SU-DHL-6 (cell line): ENCODE measurements around the gene ANKH.

Experiments used
- H2AFZ ChIP-seq: fragments of 200-600 bp; sonication (generic); 2 replicates; pipeline ENCODE4 v1.6.1; 2014; ENCODE audit warnings: low read depth, mild to moderate bottlenecking, moderate library complexity, mixed read lengths, antibody characterized with exemption, low read length; ENCODE audit not compliant: severe bottlenecking
- H3F3A ChIP-seq: fragments of 200-600 bp; shearing (Covaris generic); 2 replicates; pipeline ENCODE4 v1.6.0; 2016; ENCODE audit warnings: antibody characterized with exemption, mild to moderate bottlenecking; ENCODE audit not compliant: insufficient read depth
- H3K27ac ChIP-seq: fragments of 200-600 bp; sonication (generic); 2 replicates; pipeline ENCODE4 v1.5.1; 2016; ENCODE audit warnings: low read depth, mild to moderate bottlenecking, low read length, moderate library complexity, mixed read lengths
- H3K27me3 ChIP-seq: fragments of 200-600 bp; sonication (generic), shearing (Covaris generic); 2 replicates; pipeline ENCODE4 v1.6.0; 2014; ENCODE audit warnings: mild to moderate bottlenecking, low read length
- H3K36me3 ChIP-seq: fragments of 200-600 bp; sonication (generic); 2 replicates; pipeline ENCODE4 v1.6.1; 2014; ENCODE audit warnings: mild to moderate bottlenecking, low read length, mixed read lengths
- H3K4me2 ChIP-seq: fragments of 300-600, 200-600 bp; shearing (Covaris generic), sonication (generic); 2 replicates; pipeline ENCODE4 v1.6.0; 2014; ENCODE audit warnings: low read length, low read depth, mild to moderate bottlenecking; ENCODE audit not compliant: poor library complexity, severe bottlenecking
- H3K4me3 ChIP-seq: fragments of 200-600 bp; sonication (generic); 2 replicates; pipeline ENCODE4 v1.5.1; 2014; ENCODE audit warnings: antibody characterized with exemption, low read length, mild to moderate bottlenecking, mixed read lengths; ENCODE audit not compliant: insufficient read depth, poor library complexity, severe bottlenecking
- H3K79me2 ChIP-seq: fragments of 200-600 bp; sonication (generic); 2 replicates; pipeline ENCODE4 v1.6.1; 2014; ENCODE audit warnings: mild to moderate bottlenecking, low read length, moderate library complexity; ENCODE audit not compliant: insufficient read depth
- H3K9ac ChIP-seq: fragments of 200-600 bp; sonication (generic); 2 replicates; pipeline ENCODE4 v1.7.0; 2014; ENCODE audit warnings: mild to moderate bottlenecking, low read length
- H3K9me2 ChIP-seq: fragments of 200-600 bp; sonication (generic); replicated peaks from 2 replicates; pipeline ENCODE4 v1.6.1; 2014; ENCODE audit warnings: low read length; ENCODE audit not compliant: insufficient read depth
- H3K9me3 ChIP-seq: fragments of 200-600 bp; sonication (generic); 2 replicates; pipeline ENCODE4 v1.6.1; 2014; ENCODE audit warnings: low read length, mixed read lengths; ENCODE audit not compliant: insufficient read depth
- H4K20me1 ChIP-seq: fragments of 200-600 bp; sonication (generic); 2 replicates; pipeline ENCODE4 v1.6.1; 2014; ENCODE audit warnings: low read depth, mild to moderate bottlenecking, antibody characterized with exemption, low read length, moderate library complexity, mixed read lengths
- CTCF ChIP-seq: fragments of 200-600 bp; sonication (generic); IDR thresholded peaks from one replicate; pipeline ENCODE4 v1.5.1; 2017; ENCODE audit warnings: antibody characterized with exemption, mild to moderate bottlenecking, low read length, moderate library complexity; ENCODE audit not compliant: insufficient read depth, poor library complexity, severe bottlenecking
- EZH2phosphoT487 ChIP-seq: fragments of 200-600 bp; sonication (generic), shearing (Covaris generic); conservative IDR thresholded peaks from 2 replicates; pipeline ENCODE4 v1.6.1; 2018; ENCODE audit warnings: mild to moderate bottlenecking, antibody characterized with exemption, low read length, moderate library complexity, mixed read lengths

Gene ANKH

GRCh38 chr5:14743601-14744295, 127.8 kb downstream of the ANKH start:
- no peak overlapping the region for H3K4me3 ChIP-seq
- H3K79me2 ChIP-seq = no peaks in the 10 kb centered on the region
- no peaks in the 10 kb centered on the region for H3K9me2 ChIP-seq
- H3K27ac ChIP-seq = peak overlapping the region; percentile 79
- 0 out of 2 replicates have a peak, but pooled peaks cover 4% of the 10 kb centered on the region for H3F3A ChIP-seq
- H3K9me3 ChIP-seq = no peaks in the 10 kb centered on the region
- TF ChIP-seq CTCF (no peak), EZH2phosphoT487 (no peak)
- no peak overlapping the region for H3K4me2 ChIP-seq
- H2AFZ ChIP-seq = no peak overlapping the region
- 0 out of 2 replicates have a peak overlapping the region, but pooled peaks have one; percentile 45 for H3K9ac ChIP-seq
- H3K36me3 ChIP-seq = peaks cover 6% of the 10 kb centered on the region; the same call in 1 of the 2 replicates
- H3K27me3 ChIP-seq = no peaks in the 10 kb centered on the region
- H4K20me1 ChIP-seq = no peaks in the 10 kb centered on the region

- Histone ChIP-seq H3K9me3 (no peaks in the 10 kb centered on the region), H3K4me3 (no peak overlapping the region), H3K27me3 (no peaks in the 10 kb centered on the region), H3K27ac (peak overlapping the region; percentile 79; the same call in 1 of the 2 replicates), H3F3A (0 out of 2 replicates have a peak, but pooled peaks cover 4% of the 10 kb centered on the region), H3K79me2 (no peaks in the 10 kb centered on the region), H3K36me3 (peaks cover 6% of the 10 kb centered on the region; the same call in 1 of the 2 replicates), H3K4me2 (no peak overlapping the region), H3K9me2 (no peaks in the 10 kb centered on the region), H4K20me1 (no peaks in the 10 kb centered on the region), H2AFZ (no peak overlapping the region), H3K9ac (no peak overlapping the region)
- no peak for TF ChIP-seq CTCF
- TF ChIP-seq EZH2phosphoT487 = no peak
These were observed 129.1 kb downstream of the ANKH start for GRCh38 chr5:14742498-14742897.

GRCh38 chr5:14741801-14742440, 129.7 kb downstream of the ANKH start:
- Histone ChIP-seq H3K9me3 (no peaks in the 10 kb centered on the region), H3K79me2 (no peaks in the 10 kb centered on the region), H4K20me1 (no peaks in the 10 kb centered on the region), H3K9ac (no peak overlapping the region), H3K27ac (0 out of 2 replicates have a peak overlapping the region, but pooled peaks have one; percentile 37), H3F3A (0 out of 2 replicates have a peak, but pooled peaks cover 4% of the 10 kb centered on the region), H3K27me3 (no peaks in the 10 kb centered on the region), H2AFZ (no peak overlapping the region), H3K4me3 (no peak overlapping the region), H3K36me3 (peaks cover 6% of the 10 kb centered on the region; the same call in 1 of the 2 replicates), H3K4me2 (no peak overlapping the region), H3K9me2 (no peaks in the 10 kb centered on the region)
- TF ChIP-seq CTCF (no peak), EZH2phosphoT487 (no peak)
